H7 (cell line): ENCODE data around the gene EIPR1. TPM values are rescaled to one million over a fixed set of nuclear protein-coding genes. Genes with fewer than 3 reads are reported as not detected.
A peak's percentile ranks its signal among the peaks of the same experiment; 100 is the strongest.

Experiments
- DNase-seq: peaks from one replicate; pipeline ENCODE4 v3.0.0; 2012
- H3K27me3 ChIP-seq: 2 replicates; pipeline ENCODE4 v1.6.0; 2011; ENCODE audit warnings: mild to moderate bottlenecking, low read length; ENCODE audit not compliant: control insufficient read depth, insufficient read depth
- H3K36me3 ChIP-seq: replicated peaks from 2 replicates; pipeline ENCODE4 v1.5.1; 2011; ENCODE audit warnings: low read length; ENCODE audit not compliant: control insufficient read depth, insufficient read depth
- H3K4me3 ChIP-seq: 2 replicates; pipeline ENCODE4 v1.5.1; 2011; ENCODE audit warnings: low read depth, mild to moderate bottlenecking, control low read depth, low read length, moderate library complexity; ENCODE audit not compliant: insufficient read depth
- total RNA-seq: library from RNA; depleted of rRNA; stranded (reverse); fragments of >200 nt; shearing (Covaris generic); gene quantifications from 2 replicates; pipeline ENCODE4 v1.2.3, GENCODE V29; 2014

The EIPR1 gene
- total RNA-seq, 1 experiment from 2014 or later = 60.4 TPM

GRCh38 chr2:3170792-3171455 lies 206.7 kb downstream of the EIPR1 start:
- DNase-seq = no peak
- no peaks in the 10 kb centered on the region; the same call in 1 of the 2 replicates for H3K36me3 ChIP-seq
- H3K27me3 ChIP-seq = no peaks in the 10 kb centered on the region
- H3K4me3 ChIP-seq = no peak overlapping the region

- H3K36me3 ChIP-seq = no peaks in the 10 kb centered on the region; the same call in 1 of the 2 replicates
- H3K27me3 ChIP-seq = no peaks in the 10 kb centered on the region
- peak; percentile 50 for DNase-seq
- H3K4me3 ChIP-seq = no peak overlapping the region
Measured at GRCh38 chr2:3169106-3169870, 208.3 kb downstream of the EIPR1 start.

GRCh38 chr2:3168230-3168891 lies 209.3 kb downstream of the EIPR1 start:
- H3K27me3 ChIP-seq = no peaks in the 10 kb centered on the region
- no peaks in the 10 kb centered on the region; the same call in 1 of the 2 replicates for H3K36me3 ChIP-seq
- DNase-seq = peak; percentile 69
- no peak overlapping the region for H3K4me3 ChIP-seq

- Histone ChIP-seq H3K4me3 (no peak overlapping the region), H3K36me3 (no peaks in the 10 kb centered on the region), H3K27me3 (no peaks in the 10 kb centered on the region)
- DNase-seq = no peak
Measured at GRCh38 chr2:3163401-3163800, 214.2 kb downstream of the EIPR1 start.

- Histone ChIP-seq H3K27me3 (no peaks in the 10 kb centered on the region), H3K36me3 (no peaks in the 10 kb centered on the region), H3K4me3 (no peak overlapping the region)
- DNase-seq = no peak
Measured at GRCh38 chr2:3162442-3163077, 215.1 kb downstream of the EIPR1 start.

- H3K4me3 ChIP-seq = no peak overlapping the region
- H3K36me3 ChIP-seq = no peaks in the 10 kb centered on the region
- DNase-seq = no peak
- no peaks in the 10 kb centered on the region for H3K27me3 ChIP-seq
Measured at GRCh38 chr2:3160751-3161330, 216.8 kb downstream of the EIPR1 start.

GRCh38 chr2:3159782-3160545 lies 217.7 kb downstream of the EIPR1 start:
- H3K27me3 ChIP-seq = no peaks in the 10 kb centered on the region
- H3K36me3 ChIP-seq = no peaks in the 10 kb centered on the region
- no peak overlapping the region for H3K4me3 ChIP-seq
- DNase-seq = no peak

GRCh38 chr2:3154700-3155099 lies 222.9 kb downstream of the EIPR1 start:
- no peaks in the 10 kb centered on the region for H3K36me3 ChIP-seq
- no peak for DNase-seq
- no peaks in the 10 kb centered on the region for H3K27me3 ChIP-seq
- H3K4me3 ChIP-seq = no peak overlapping the region

GRCh38 chr2:3154146-3154545 lies 223.5 kb downstream of the EIPR1 start:
- no peak for DNase-seq
- no peaks in the 10 kb centered on the region for H3K36me3 ChIP-seq
- H3K27me3 ChIP-seq = no peaks in the 10 kb centered on the region
- H3K4me3 ChIP-seq = no peak overlapping the region

GRCh38 chr2:3151153-3151918 lies 226.3 kb downstream of the EIPR1 start:
- Histone ChIP-seq H3K36me3 (no peaks in the 10 kb centered on the region), H3K4me3 (no peak overlapping the region), H3K27me3 (no peaks in the 10 kb centered on the region)
- DNase-seq = no peak

GRCh38 chr2:3149441-3150217 lies 228.0 kb downstream of the EIPR1 start:
- no peak overlapping the region for H3K4me3 ChIP-seq
- H3K27me3 ChIP-seq = no peaks in the 10 kb centered on the region
- no peaks in the 10 kb centered on the region for H3K36me3 ChIP-seq
- no peak for DNase-seq

- no peak overlapping the region for H3K4me3 ChIP-seq
- no peaks in the 10 kb centered on the region for H3K27me3 ChIP-seq
- no peaks in the 10 kb centered on the region for H3K36me3 ChIP-seq
- DNase-seq = no peak
Measured at GRCh38 chr2:3148716-3149115, 228.9 kb downstream of the EIPR1 start.
